ENCODE results near the gene COL1A1.

DNA sequence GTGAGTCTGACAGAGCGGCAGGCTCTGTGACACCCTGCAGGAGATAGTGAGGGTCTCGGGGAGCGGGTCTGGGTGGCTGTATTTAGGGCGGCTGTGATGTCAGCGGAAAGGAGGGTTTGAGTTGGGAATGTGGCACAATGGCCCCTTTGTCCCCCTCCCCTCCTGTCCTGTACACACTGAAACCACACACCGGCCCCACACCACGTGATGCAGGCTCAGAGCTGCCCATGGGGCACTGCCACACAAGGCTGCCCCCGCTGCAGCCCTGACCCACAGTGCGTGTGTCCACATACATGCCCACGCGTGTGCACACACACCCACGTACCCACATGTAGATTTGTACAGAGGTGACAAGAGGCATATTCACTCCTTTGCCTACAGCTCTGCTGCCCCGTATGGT, 20.3 kb downstream of the COL1A1 start:
- TF ChIP-seq CTCF (IDR thresholded peaks at IDR 0.05), result no peak
- no peak for TF ChIP-seq POLR2A (IDR thresholded peaks at IDR 0.05)
